HG03097 (cell line): ENCODE measurements around the gene MICAL2.
A peak's percentile ranks its signal among the peaks of the same experiment; 100 is the strongest.

Source experiments
- ATAC-seq: cut with Tn5 transposase; IDR thresholded peaks from one replicate; pipeline ENCODE4 v1.9.1; 2021; ENCODE audit not compliant: unreplicated experiment, low FRiP score

The MICAL2 gene, protein sequence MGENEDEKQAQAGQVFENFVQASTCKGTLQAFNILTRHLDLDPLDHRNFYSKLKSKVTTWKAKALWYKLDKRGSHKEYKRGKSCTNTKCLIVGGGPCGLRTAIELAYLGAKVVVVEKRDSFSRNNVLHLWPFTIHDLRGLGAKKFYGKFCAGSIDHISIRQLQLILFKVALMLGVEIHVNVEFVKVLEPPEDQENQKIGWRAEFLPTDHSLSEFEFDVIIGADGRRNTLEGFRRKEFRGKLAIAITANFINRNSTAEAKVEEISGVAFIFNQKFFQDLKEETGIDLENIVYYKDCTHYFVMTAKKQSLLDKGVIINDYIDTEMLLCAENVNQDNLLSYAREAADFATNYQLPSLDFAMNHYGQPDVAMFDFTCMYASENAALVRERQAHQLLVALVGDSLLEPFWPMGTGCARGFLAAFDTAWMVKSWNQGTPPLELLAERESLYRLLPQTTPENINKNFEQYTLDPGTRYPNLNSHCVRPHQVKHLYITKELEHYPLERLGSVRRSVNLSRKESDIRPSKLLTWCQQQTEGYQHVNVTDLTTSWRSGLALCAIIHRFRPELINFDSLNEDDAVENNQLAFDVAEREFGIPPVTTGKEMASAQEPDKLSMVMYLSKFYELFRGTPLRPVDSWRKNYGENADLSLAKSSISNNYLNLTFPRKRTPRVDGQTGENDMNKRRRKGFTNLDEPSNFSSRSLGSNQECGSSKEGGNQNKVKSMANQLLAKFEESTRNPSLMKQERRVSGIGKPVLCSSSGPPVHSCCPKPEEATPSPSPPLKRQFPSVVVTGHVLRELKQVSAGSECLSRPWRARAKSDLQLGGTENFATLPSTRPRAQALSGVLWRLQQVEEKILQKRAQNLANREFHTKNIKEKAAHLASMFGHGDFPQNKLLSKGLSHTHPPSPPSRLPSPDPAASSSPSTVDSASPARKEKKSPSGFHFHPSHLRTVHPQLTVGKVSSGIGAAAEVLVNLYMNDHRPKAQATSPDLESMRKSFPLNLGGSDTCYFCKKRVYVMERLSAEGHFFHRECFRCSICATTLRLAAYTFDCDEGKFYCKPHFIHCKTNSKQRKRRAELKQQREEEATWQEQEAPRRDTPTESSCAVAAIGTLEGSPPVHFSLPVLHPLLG

DNA sequence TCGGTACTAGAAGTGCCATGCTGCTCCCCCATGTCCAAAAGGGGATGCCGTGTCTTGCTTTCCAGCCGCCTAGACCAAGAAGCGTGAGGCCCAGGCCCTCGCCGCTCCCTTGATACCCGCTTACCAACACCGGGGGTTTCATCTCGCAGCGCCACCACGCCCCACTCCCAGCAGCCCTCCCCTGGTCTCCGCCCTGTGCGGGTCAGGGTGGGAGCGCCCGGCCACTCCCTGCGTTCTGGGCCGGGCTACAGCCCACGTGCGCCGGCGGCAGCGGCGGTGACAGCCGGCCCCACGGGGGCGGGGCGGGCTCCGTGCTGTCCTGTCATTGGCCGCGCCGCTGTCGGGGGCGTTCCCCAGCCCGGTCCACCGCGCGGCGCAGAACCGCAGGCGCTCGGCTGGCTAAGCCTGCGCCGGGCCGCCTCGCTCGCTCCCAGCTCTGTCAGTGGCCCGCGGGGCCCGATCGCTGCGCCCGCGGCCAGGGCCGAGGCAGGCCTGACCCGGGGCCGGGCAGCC is at the start of gene MICAL2:
Gene MICAL2, plus strand, starts transcription at position 390 of the 513 bp plus-strand sequence. CDS start 51,566 bp downstream, outside the sequence.
- peak; percentile 97 for ATAC-seq

DNA sequence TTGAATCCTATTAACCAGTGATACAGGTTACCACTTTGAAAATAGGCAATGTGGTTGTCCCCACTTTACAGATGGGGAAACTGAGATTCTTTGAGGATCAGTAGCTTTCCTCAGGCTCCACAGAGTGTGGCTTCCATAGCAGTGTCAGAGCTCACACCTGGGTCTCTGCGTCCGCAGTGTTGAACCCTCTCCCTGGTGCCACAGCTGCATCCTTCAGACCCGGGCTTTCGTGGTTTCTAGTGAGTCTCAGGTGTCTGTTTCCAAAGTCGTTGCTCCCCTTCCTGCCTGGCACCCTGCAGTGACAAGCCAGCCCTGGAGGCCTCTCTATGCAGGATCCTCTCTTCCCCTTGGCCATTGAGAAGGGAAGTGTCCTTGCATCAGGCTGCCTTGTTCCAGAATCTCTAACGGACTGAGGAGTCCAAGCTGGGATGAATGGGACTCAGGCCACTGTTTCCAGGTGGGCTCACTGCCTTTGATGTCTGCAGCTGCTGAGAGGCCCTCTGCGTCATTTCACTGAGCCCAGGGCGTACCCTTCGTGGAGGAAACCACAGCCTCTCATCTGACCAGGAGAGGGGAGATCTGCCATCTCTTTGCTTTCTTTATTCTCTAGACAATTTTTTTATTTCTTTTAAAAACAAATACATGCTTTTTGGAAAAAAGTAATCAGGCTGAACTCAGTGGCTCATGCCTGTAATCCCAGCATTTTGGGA is 48.4 kb upstream of the MICAL2 start:
- ATAC-seq, result no peak

DNA sequence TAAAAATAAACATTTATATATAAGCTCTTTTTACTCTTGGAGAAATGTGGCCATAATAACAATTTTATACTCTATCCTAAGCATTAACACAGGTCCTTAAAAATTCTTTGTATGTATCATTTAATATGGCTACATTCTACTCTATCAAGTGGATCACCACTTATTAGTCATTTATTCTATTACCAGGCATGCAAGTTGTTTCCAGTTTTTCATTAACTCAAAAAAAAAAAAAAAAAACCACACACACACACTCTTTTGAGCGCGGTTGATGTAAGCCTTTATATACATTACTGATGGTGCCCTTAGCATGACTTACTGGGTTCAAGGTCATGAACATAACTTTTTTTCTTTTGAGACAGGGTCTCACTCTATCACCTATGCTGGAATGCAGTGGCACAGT is 47.1 kb upstream of the MICAL2 start:
- ATAC-seq, result no peak

DNA sequence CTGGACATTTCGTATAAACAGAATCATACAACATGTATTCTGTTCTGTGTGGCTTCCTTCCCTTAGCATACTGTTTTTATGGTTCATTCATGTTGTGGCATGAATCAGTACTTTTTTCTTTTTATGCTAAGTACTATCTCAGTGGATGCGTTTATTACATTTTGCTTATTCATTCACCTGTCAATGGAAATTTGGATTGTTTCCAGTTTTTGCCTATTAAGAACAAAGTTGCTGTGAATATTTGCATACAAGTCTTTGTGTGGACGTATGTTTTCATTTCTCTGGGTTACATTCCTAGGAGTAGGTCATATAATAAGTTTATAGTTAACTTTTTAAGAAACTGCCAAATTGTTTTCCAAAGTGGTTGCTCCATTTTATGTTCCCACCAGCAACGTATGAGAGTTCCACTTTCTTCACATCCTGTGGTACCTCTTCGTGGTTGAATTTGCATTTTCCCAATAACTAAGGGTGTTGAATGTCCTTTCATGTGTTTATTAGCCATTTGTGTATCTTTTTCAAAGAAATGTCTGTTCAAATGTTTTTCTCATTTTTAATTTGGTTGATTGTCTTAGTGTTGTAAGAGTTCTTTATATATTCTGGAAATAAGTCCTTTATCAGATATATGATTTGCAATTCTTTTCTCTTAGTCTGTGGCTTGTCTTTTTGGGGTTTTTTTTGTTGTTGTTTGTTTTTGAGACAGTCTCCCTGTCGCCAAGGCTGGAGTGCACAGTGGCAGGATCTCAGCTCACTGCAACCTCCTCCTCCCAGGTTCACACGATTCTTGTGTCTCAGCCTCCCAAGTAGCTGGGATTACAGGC is 46.0 kb upstream of the MICAL2 start:
- no peak for ATAC-seq

DNA sequence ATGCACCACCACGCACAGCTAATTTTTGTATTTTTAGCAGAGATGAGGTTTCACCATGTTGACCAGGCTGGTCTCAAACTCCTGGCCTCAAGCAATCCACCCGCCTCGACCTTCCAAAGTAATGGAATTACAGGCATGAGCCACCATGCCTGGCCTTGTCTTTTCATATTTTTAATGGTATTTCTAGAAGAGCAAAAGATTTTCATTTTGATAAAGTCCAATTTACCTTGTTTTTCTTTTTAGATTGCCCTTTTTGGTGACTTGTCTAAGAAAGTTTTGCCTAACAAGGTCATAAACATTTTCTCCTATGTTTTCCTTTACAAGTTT is 45.5 kb upstream of the MICAL2 start:
- no peak for ATAC-seq

DNA sequence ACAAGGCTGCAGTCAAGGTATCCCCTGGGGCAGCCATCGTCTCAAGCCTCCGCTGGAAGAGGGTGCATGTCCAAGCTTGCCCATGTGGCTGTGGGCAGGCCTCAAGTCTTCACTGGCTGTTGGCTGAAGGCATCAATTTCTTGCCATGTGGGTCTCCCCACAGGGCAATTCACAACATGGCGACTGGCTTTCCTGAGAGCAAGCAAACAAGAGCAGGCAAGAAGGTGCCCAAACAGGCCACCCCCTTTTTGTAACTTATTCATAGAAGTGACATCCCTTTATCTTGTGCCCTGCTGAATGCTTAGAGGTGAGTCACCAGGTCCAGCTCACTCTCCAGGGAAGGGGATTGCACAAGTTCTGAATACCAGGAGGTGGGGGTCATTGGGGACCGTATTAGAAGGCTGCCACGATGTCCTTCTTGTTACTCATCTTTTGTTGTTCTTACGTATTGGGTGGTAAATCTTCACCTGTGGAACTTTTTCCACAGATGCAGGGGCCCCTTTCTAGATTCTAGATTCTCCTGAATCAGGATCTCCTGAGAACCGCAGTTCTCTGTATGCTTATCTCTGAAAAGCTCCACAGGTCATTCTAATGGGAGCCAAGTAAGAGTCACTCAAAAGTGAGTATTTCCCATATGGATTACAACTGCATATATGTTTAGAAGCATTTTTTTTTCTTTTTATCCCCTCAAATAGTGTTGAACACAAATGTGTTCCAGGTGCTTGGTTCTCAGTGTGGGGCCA is 44.2 kb upstream of the MICAL2 start:
- ATAC-seq, result no peak

DNA sequence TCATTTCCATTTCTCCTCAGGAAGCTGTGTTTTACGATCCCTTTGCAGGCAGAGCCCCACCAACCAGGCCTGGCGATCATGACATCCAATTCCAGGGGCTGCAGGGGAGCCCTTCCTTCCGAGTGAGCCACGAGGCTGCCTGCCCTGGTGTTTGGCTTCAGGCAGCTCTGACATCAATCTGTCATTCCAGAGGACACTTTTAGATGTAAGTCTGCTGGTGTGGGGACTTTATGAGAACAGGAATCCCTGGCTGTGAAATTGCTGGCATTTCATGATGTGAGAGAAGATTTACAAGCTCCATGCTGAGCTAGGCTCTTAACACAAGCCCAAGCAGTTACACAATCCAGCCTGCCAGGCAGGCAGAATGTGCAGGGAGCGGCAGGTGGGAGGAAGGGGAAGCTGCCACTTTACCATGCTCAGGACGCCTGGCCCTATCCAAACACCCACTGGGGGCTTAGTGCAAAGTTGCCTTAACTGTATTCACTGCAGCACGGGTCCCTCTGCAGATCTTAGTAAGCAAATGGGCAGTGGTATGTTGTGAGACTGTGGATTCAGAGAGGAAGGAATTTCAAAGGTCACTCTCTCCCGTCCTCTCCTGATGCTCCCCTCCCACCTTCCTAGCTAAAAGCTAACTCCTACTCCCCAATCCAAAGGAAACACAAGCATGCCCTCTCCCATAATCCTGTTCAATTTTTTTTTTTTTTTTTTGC is 43.4 kb upstream of the MICAL2 start:
- no peak for ATAC-seq

DNA sequence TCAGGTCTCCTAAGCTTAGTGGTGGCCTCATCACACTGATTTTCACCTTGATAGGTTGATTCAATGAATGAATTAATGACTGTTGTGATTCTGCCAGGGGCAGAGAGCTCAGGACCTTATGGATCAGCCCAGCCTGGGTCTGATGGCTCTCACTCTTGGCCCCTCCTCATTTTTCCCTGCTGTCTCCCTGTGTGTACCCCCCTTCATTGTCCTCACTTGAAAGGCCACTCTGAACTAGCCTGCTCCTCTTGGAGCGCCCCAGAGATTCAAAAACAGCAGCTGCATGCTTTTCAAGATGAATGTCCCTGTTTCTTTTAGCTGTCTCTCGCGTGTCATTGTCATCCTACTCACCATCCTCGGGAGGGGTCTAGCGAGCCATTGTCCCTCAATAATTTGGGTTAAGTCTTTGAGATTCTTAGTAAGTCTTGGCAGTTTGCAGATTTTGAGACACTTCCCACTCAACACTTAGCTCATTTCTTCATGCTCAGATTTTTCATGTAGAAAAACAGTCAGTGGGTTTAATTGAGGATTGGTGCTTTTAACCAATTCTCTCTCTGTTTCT is 42.5 kb upstream of the MICAL2 start:
- no peak for ATAC-seq

DNA sequence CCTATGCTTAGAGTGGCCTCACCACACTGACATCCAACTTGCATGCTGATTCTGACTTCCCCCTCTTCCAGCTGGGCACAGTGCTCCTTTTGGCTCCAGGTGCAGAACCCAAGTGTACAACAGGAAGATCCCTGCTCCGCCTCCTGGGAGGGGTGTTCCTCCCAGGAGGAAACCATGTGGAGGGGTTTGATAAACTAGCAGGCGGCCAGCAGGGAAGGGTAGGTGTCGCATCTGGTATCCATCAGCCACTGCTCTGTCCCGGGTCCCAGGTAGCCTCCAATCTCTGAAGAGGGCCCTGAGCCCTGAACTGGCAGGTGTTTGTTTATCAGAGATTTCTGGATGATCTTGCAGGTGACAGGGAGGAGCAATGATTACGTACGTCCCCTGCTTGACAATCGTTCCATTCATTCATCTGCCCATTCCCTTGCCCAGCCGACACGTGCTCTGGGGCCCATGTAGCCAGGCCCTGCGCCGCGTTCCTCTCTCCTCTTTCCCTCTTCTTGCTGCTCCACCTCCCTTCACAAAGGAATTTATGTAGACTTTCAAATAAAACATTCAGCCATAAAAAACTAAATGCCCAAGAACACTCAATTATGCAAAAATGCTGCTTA is 41.2 kb upstream of the MICAL2 start:
- no peak for ATAC-seq

DNA sequence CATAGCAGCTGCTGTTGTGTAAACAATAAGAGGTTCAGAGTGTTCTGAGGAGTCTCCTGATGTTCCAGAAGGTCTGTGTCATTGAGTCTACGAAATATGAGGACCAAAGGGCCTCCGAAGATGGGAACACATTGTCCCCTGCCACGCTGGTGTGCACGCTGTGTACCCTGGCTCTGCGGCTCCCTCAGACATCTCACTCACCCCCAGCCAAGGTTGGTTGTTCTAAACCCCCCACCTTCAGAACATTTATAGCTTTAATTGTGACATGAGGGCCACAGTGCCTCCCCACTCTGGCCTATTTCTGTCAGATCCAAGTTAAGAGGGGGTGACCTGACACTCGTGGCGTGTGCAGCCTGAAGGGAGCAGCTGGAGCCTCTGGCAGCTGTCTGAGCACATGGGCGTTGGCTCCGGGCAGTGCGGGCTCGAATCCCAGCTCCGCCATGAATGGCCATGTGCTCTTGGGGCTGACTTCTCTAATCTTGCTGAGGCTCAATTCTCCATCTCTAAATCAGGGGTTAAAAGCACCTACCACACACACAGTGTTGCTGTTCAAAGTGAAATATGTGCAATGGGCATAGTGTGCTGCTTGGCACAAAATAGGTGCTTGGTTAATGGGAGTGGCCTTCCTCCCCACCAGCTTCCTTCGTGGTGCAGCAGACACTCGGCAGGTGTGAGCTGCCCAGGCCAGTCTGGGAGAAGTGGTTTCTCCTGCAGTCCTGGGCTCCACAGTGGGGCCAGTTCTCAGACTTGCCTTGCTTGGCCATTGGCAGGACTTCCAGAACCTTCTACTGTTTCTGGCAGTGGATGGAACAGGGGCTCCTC is 39.7 kb upstream of the MICAL2 start:
- ATAC-seq, result no peak

DNA sequence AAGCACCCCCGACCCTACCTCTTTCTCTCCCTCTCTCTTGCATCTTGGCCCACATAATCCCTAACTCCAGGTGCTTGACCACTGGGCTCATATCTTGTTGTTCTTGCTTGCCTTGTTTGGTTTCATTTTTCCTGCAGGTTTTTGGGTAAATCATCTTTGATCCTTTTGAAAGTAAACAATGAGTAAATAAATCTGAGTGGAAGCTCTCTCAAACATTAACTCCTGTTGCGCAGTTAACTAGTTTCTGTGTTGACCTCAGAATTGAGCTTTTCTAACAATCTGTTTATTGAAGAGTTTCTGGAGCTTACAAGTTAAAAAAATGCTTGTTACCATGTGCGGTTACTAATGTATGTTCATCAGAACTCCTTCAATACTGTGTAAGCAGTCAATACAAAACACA is 38.8 kb upstream of the MICAL2 start:
- ATAC-seq, result no peak

DNA sequence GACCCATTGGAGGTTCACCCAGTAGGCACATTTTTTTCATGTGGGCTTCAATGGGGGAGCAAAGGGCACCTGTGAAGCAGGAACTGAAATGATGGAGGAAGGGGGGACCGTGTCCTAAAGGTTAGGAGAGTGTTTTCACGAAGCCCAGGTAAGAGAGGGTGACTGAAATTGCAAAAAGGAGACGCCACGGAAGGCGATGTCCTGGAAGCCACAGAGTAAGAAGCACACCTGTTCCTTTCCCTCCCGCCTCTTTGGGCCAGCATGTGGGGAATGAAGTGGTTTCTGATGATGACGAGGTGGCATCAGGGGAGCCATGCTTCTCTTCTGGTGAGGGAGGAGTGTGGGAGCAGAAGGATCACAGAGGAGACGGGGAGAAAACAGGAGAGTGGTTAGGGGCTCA is 37.0 kb upstream of the MICAL2 start:
- no peak for ATAC-seq

DNA sequence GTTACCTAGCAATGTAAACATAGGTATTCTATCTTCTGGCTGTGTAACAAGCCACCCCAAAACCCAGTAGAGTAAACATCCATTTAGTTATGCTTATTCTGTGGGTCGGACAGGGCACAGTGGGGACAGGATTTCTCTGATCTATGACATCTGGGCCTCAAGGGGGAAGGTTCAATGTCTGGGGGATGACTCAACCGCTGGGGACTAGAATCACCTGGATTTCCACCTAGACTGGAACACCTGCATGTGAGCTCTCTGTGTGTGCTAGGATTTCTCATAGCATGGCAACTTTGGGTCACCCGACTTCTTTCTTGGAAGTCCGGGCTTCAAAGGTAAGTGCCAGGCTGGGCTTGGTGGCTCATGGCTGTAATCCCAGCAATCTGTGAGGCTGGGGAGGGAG is 36.5 kb upstream of the MICAL2 start:
- ATAC-seq, result no peak

DNA sequence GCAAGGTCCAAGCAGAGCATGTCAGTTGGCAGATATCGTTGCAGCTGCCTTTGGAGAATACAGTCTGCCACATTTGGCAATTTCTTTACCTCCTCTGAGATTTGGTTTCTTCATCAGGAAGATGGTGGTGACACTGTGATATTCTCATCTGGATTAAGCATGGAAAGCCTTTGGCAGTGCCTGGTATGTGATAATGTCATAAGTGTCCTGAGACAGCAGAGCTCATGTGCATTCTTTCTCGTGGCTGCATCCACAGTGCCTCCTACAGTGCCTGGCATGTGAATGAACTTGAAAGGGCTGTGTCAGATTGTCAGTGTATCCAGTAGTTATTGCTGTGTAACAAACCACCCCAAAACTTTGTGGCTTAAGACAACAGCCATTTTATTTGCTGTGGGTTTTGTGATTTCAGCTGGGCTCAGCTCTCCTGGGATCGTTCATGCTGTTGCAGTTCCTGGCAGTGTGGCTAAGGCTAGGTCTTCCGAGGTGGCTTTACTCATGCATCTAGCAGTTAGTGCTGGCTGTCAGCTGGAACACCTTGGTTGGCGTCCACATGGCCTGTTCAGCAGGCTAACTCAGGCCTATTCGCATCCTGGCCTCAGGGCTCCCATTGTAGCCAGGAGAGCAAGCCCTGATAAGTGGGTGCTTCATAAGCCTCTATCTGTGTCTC is 35.7 kb upstream of the MICAL2 start:
- no peak for ATAC-seq

DNA sequence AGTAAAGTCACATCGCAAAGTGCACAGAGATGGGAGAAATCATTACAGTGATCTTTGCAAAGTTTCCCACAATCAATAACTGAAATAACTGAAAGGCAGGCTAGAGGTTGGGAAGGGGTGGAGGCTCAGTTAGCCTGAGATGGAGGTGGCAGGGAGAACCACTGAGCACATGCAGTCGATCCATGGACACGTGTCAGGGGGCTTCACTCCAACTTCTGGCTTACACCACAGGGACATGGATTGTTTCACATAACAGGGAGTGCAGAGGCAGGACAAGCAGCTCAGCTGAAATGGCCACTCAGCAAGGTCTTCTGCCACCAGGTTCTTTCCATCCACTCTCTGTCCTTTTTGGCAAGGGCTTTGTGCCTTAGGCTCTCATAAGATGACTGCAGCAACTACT is 35.1 kb upstream of the MICAL2 start:
- ATAC-seq, result no peak
